ENCODE measurements around the gene ZNRF3.

DNA sequence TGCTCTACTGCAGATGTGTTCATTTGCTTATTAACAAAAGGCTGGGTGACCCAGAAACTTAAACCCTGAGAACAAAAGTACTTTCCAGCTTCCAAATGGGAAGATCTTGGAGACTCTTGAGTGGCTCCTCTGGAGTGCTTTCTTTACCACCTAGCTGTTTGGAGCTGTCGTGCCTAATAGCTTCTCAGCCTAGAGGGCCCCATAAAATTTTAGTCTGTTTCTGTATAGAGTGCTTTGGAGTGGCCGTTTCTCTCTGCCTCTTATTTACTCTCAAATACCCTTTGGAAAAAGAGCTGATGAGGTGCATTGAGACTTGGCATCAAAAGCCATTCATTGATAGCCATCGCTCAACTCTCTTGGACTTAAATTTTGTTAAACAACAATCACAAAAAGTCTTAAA lies 50.7 kb downstream of the ZNRF3 start:
- TF ChIP-seq, protein P1, sequence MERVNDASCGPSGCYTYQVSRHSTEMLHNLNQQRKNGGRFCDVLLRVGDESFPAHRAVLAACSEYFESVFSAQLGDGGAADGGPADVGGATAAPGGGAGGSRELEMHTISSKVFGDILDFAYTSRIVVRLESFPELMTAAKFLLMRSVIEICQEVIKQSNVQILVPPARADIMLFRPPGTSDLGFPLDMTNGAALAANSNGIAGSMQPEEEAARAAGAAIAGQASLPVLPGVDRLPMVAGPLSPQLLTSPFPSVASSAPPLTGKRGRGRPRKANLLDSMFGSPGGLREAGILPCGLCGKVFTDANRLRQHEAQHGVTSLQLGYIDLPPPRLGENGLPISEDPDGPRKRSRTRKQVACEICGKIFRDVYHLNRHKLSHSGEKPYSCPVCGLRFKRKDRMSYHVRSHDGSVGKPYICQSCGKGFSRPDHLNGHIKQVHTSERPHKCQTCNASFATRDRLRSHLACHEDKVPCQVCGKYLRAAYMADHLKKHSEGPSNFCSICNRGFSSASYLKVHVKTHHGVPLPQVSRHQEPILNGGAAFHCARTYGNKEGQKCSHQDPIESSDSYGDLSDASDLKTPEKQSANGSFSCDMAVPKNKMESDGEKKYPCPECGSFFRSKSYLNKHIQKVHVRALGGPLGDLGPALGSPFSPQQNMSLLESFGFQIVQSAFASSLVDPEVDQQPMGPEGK (CRISPR knock-in tag; IDR thresholded peaks at IDR 0.05; ENCODE audit: borderline replicate concordance): no peak
- TF ChIP-seq, protein P2, sequence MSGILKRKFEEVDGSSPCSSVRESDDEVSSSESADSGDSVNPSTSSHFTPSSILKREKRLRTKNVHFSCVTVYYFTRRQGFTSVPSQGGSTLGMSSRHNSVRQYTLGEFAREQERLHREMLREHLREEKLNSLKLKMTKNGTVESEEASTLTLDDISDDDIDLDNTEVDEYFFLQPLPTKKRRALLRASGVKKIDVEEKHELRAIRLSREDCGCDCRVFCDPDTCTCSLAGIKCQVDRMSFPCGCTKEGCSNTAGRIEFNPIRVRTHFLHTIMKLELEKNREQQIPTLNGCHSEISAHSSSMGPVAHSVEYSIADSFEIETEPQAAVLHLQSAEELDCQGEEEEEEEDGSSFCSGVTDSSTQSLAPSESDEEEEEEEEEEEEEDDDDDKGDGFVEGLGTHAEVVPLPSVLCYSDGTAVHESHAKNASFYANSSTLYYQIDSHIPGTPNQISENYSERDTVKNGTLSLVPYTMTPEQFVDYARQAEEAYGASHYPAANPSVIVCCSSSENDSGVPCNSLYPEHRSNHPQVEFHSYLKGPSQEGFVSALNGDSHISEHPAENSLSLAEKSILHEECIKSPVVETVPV (CRISPR knock-in tag; IDR thresholded peaks at IDR 0.05): no peak
- no peak for TF ChIP-seq ISL1 (CRISPR knock-in tag; IDR thresholded peaks at IDR 0.05)
- no peak for TF ChIP-seq POU6F1 (CRISPR knock-in tag; IDR thresholded peaks at IDR 0.05; ENCODE audit: borderline replicate concordance, low read depth)
- TF ChIP-seq ZNF565 (CRISPR knock-in tag; conservative IDR thresholded peaks at IDR 0.05; ENCODE audit: low read depth): no peak
- TF ChIP-seq ZFP3 (CRISPR knock-in tag; IDR thresholded peaks at IDR 0.05): no peak
- TF ChIP-seq ARNTL (CRISPR knock-in tag; IDR thresholded peaks at IDR 0.05; ENCODE audit: borderline replicate concordance, low read depth): no peak
- TF ChIP-seq BACH2 (CRISPR knock-in tag; IDR thresholded peaks at IDR 0.05; ENCODE audit: borderline replicate concordance): no peak
- no peak for TF ChIP-seq SNAI2 (CRISPR knock-in tag; IDR thresholded peaks at IDR 0.05)
- TF ChIP-seq RARB (CRISPR knock-in tag; IDR thresholded peaks at IDR 0.05): no peak
- TF ChIP-seq, protein P3, sequence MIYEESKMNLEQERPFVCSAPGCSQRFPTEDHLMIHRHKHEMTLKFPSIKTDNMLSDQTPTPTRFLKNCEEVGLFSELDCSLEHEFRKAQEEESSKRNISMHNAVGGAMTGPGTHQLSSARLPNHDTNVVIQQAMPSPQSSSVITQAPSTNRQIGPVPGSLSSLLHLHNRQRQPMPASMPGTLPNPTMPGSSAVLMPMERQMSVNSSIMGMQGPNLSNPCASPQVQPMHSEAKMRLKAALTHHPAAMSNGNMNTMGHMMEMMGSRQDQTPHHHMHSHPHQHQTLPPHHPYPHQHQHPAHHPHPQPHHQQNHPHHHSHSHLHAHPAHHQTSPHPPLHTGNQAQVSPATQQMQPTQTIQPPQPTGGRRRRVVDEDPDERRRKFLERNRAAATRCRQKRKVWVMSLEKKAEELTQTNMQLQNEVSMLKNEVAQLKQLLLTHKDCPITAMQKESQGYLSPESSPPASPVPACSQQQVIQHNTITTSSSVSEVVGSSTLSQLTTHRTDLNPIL (CRISPR knock-in tag; IDR thresholded peaks at IDR 0.05; ENCODE audit: low read depth): no peak

Measured in SK-N-SH treated with all-trans-retinoic acid at 6 μM for 48 hours (cell line).